Astrocyte of the spinal cord (primary cell): ENCODE data around the gene COA3.

ENCODE experiments used
- DNase-seq: peaks from one replicate; pipeline ENCODE4 v3.0.0; 2011; ENCODE audit warnings: low read depth, low spot score
- H3K4me3 ChIP-seq: 2 replicates; pipeline ENCODE4 v1.5.1; 2011; ENCODE audit warnings: low read depth, mild to moderate bottlenecking, low read length, moderate library complexity
- CTCF ChIP-seq: IDR thresholded peaks from 2 replicates; pipeline ENCODE4 v1.5.1; 2012; ENCODE audit warnings: low read depth, mild to moderate bottlenecking, low read length, inconsistent platforms
- in situ Hi-C: cut with HindIII; loops from 2 replicates; pipeline ENCODE4 v1.10.0; 2017; ENCODE audit warnings: low sequenced_read_pairs

The COA3 gene

GRCh38 chr17:42748202-42748907 is 50.1 kb downstream of the COA3 start:
- H3K4me3 ChIP-seq = no peak overlapping the region
- no peak for TF ChIP-seq CTCF
- no peak for DNase-seq
- in situ Hi-C loops = no loop called here
